Measurements from ENCODE around the gene LCNL1.

The LCNL1 gene

DNA sequence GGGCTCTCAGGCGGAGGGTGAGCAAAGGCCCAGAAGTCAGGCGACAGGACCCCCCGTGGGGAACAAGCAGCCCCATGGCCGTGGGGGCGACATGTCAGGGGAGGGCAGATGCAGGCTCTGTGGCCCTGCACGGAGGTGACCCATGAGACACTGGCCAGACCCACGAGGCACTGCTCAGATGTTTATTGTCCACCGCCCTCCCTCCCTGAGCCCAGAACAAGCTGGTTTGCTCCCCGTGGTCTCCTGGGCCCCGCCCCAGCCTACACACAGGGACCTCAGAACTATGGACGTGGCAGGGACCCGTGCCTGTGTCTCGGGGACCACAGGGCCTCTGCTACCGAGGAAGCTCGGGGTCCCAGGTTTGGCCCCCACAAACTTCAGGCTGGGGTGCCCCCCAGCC lies 47.2 kb downstream of the LCNL1 start:
- no peak overlapping the region for H3K27ac ChIP-seq

DNA sequence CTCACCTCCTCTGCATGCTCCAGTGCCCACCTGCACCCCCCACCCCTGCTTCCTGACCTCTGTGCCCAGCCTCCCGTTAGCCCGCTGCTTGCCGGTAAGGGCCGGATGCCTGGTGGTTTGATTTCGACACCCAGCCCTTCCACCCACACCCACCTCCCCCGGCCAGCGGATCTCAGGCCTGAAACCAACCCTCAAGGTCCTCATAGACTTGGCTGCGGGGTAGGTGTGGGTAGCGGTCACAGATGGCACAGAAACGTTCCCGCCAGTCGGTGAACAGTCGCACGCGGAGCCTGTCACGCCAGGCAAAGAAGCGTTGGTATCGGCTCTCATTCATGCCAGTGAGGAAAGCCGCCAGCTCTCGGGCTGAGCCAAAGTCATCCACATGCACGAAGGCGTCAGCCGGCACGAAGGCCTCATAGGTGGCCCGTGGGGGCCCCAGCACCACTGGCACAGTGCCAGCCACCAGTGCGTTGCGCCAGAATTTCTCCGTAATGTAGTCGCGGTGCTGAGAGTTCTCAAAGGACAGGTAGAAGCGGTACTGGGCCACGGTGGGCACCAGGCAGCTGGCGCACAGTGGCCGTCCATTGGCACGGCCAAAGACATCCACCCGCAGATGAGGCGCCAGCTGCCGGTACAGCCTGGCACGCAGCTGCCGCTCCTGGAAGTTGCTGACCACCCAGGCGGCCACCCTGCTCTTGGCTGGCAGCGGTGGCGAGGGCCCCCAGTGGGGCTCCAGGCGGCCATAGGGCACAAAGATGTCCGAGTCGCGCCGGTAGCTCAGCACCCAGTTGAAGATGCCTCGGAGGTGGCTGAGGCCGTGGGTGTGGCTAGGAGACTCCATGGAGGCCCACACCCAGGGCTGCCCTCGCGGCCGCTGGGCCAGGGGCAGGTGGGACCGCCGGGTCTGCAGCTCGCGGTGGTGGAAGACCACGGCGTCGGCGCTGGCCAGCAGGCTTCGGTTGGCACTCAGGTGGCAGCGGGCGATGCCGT lies 48.0 kb downstream of the LCNL1 start:
- no peak for TF ChIP-seq ZFX (IDR thresholded peaks at IDR 0.05; ENCODE audit: borderline replicate concordance)
- TF ChIP-seq, protein P1, sequence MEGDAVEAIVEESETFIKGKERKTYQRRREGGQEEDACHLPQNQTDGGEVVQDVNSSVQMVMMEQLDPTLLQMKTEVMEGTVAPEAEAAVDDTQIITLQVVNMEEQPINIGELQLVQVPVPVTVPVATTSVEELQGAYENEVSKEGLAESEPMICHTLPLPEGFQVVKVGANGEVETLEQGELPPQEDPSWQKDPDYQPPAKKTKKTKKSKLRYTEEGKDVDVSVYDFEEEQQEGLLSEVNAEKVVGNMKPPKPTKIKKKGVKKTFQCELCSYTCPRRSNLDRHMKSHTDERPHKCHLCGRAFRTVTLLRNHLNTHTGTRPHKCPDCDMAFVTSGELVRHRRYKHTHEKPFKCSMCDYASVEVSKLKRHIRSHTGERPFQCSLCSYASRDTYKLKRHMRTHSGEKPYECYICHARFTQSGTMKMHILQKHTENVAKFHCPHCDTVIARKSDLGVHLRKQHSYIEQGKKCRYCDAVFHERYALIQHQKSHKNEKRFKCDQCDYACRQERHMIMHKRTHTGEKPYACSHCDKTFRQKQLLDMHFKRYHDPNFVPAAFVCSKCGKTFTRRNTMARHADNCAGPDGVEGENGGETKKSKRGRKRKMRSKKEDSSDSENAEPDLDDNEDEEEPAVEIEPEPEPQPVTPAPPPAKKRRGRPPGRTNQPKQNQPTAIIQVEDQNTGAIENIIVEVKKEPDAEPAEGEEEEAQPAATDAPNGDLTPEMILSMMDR (IDR thresholded peaks at IDR 0.05): no peak
- H3K27ac ChIP-seq: no peak overlapping the region

More for the DNA sequence above, 47.2 kb downstream of the LCNL1 start:
- no peak for TF ChIP-seq ZFX (IDR thresholded peaks at IDR 0.05; ENCODE audit: borderline replicate concordance)
- TF ChIP-seq, protein P1 (IDR thresholded peaks at IDR 0.05): no peak

DNA sequence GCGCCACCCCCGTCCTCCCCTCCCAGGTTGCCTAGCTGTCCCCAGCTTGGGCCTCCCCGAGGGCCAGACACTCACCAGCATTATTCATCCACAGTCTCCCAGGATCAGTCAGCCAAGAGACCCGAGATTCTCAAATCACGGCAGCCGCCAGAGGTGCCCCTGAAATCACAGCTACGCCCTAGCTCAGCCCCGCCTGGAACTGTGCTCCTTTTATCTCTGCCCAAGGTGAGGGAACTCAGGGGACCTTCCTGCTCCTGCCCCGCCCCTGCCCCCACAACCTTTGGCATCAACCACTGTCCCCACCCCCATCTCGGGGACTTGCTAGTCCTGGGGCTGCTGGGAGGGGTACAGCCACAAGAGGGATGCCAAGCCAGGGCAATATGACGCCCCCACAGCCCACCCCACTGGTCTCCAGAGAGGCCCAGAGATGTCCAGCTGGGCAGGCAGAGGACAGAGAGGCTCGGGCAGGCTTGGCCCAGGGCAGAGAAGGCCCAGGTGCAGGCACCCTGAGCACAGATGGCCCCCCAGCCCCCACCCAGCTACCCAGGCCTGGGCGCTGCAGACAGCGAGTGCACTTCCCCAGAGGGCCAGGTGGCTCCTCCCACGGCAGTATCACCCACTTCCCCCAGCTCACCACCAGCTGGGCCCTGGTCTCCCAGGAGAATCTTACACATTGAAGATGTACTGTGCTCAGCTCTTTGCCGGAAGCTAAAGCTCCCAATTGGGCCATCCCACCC lies 49.3 kb downstream of the LCNL1 start, which contains the start of gene FUT7:
TSS of gene FUT7 (minus strand) at position 185 of the 737 bp plus-strand sequence. CDS start at position 88, 97 bp downstream.
- TF ChIP-seq ZFX (IDR thresholded peaks at IDR 0.05; ENCODE audit: borderline replicate concordance): no peak
- TF ChIP-seq, protein P1 (IDR thresholded peaks at IDR 0.05): no peak
- 0 out of 2 replicates have a peak within 1 kb of the TSS, but pooled peaks have one; percentile 39 for H3K27ac ChIP-seq

DNA sequence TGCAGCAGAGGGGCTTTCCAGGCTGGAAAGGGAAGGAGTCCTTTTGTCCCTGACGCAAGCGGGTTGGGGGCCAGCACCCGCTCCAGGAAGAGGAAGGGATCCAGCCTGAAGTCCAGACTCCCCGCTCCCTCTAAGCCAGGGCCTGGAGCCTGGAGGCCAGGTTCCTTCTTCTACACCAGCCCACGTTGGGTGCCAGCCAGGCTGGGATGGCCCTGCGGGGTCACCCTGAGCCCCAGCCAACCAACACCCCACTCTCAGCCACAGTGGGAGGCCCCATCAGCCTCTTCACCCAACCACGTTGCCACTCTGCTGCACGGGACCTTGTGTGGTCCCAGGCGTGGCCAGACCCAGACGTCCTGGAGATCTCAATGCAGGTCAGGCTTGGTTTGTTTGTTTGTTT lies 50.1 kb downstream of the LCNL1 start:
- 0 out of 2 replicates have a peak overlapping the region, but pooled peaks have one; percentile 39 for H3K27ac ChIP-seq
- no peak for TF ChIP-seq ZFX (IDR thresholded peaks at IDR 0.05; ENCODE audit: borderline replicate concordance)
- TF ChIP-seq, protein P1 (IDR thresholded peaks at IDR 0.05): no peak

DNA sequence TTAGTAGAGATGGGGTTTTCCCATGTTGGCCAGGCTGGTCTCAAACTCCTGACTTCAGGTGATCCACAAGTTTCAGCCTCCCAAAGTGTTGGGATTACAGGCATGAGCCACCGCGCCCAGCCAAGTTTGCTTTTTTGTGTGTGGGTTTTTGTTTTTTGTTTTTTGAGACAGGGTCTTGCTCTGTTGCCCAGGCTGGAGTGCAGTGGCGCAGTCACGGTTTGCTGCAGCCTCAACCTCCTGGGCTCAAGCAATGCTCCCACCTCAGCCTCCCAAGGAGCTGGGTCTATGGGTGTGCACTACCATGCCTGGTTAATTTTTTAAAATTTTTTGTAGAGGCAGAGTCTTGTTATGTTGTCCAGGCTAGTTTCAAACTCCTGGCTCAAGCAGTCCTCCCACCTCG lies 50.7 kb downstream of the LCNL1 start:
- peak overlapping the region; percentile 39; the same call in 1 of the 2 replicates for H3K27ac ChIP-seq

DNA sequence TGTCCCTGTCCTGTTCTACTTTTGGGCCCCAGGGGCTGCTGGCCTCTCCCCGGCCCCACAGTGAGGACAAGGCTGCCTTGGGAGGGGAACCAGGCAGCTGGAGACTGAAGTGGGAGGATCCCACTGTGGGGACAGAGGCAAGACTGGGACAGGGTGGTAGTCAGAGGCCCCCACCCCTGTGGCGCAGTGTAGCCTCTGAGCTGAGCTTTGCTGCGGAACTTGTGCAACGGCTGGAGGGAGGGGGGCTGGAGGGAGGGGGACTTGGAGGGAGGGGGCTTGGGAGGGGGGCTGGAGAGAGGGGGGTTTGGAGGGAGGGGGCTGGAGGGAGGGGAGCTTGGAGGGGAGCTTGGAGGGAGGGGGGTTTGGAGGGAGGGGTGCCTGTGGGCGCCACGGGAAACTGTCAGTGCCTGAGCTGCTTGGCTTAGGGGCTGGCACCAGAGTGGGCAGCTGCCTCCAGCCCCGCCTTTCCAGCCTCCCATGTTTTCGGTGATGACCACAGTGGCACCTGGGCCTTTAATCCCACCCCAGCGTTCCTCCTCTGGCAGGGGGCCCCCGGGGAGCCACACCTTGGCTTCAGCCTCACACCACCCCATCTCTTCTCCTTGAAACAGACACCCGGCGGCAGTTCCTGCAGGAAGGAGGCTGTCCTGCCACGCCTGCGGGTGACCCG lies 51.4 kb downstream of the LCNL1 start:
- TF ChIP-seq, protein P1 (IDR thresholded peaks at IDR 0.05): no peak
- no peak for TF ChIP-seq ZFX (IDR thresholded peaks at IDR 0.05; ENCODE audit: borderline replicate concordance)

More for the DNA sequence above, 51.4 kb downstream of the LCNL1 start:
- peak overlapping the region; percentile 67 for H3K27ac ChIP-seq
